ENCODE data around the gene NRG3. TPM values are rescaled to one million over a fixed set of nuclear protein-coding genes. Genes with fewer than 3 reads are reported as not detected.

NRG3 gene
- total RNA-seq, 1 experiment from 2014 or later, result 0.66 TPM

GRCh38 chr10:82429302-82429701, 554.3 kb downstream of the NRG3 start:
- intact Hi-C loops (cut with micrococcal nuclease; ENCODE audit: unreplicated experiment), result no loop called here
- TF ChIP-seq, protein P1, sequence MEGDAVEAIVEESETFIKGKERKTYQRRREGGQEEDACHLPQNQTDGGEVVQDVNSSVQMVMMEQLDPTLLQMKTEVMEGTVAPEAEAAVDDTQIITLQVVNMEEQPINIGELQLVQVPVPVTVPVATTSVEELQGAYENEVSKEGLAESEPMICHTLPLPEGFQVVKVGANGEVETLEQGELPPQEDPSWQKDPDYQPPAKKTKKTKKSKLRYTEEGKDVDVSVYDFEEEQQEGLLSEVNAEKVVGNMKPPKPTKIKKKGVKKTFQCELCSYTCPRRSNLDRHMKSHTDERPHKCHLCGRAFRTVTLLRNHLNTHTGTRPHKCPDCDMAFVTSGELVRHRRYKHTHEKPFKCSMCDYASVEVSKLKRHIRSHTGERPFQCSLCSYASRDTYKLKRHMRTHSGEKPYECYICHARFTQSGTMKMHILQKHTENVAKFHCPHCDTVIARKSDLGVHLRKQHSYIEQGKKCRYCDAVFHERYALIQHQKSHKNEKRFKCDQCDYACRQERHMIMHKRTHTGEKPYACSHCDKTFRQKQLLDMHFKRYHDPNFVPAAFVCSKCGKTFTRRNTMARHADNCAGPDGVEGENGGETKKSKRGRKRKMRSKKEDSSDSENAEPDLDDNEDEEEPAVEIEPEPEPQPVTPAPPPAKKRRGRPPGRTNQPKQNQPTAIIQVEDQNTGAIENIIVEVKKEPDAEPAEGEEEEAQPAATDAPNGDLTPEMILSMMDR (IDR thresholded peaks at IDR 0.05; ENCODE audit: insufficient read depth in 1 of 2, low read depth in 1 of 2, low read length in 1 of 2, severe bottlenecking in 1 of 2, unreplicated experiment in 1 of 2), result no peak
- POLR2A ChIA-PET, result no interaction called here
- H3K4me3 Mint-ChIP-seq (ENCODE audit: unreplicated experiment), result no peak overlapping the region
- no peaks in the 10 kb centered on the region for H3K4me1 Mint-ChIP-seq (ENCODE audit: low read depth, unreplicated experiment)
- no TSS peak for BruUV-seq (replicated peaks)
- Histone ChIP-seq H3K4me3 (ENCODE audit: low read depth, low read length) (no peak overlapping the region), H3K9me3 (peaks cover 18% of the 10 kb centered on the region), H3K36me3 (ENCODE audit: control insufficient read depth, insufficient read depth, low read length) (no peaks in the 10 kb centered on the region), H3K4me1 (no peaks in the 10 kb centered on the region), H3K27me3 (replicated peaks; ENCODE audit: control insufficient read depth, insufficient read depth, low read length) (no peaks in the 10 kb centered on the region)
- no peak overlapping the region for H3K27ac Mint-ChIP-seq (ENCODE audit: unreplicated experiment)
- no peaks in the 10 kb centered on the region for H3K27me3 Mint-ChIP-seq (ENCODE audit: insufficient read depth, unreplicated experiment)
- H3K9me3 Mint-ChIP-seq (ENCODE audit: unreplicated experiment), result peaks cover 50% of the 10 kb centered on the region
- DNase-seq, result no peak
- no peaks in the 10 kb centered on the region for H3K36me3 Mint-ChIP-seq (ENCODE audit: insufficient read depth, unreplicated experiment)
- CTCF ChIA-PET, result no interaction called here

DNA sequence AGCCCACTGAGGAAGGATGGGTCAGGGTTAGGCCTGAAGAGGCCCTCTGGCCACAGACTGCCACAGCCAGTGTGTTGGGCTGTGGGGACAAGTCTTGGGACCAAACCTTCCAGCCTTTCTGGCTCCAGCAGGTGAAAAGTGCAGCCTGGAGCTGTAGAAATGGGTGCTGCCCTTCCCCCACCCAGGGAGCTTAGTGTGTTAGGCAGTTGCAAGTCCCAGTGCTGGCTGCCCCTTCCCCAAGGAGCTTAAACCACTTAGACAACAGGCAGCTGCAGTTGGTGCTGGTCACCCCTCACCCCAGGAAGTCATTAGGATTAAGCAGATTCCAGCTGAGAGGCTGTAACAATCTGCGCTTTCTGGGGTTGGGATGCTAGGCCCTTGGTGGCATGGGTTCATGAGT, 563.3 kb downstream of the NRG3 start:
- POLR2A ChIA-PET, result no interaction called here
- CTCF ChIA-PET, result no interaction called here
- no peaks in the 10 kb centered on the region for H3K9me3 Mint-ChIP-seq (ENCODE audit: unreplicated experiment)

GRCh38 chr10:82440775-82441174, 565.8 kb downstream of the NRG3 start:
- H3K4me1 Mint-ChIP-seq (ENCODE audit: low read depth, unreplicated experiment), result no peaks in the 10 kb centered on the region
- H3K36me3 Mint-ChIP-seq (ENCODE audit: insufficient read depth, unreplicated experiment), result no peaks in the 10 kb centered on the region
- Histone ChIP-seq H3K4me1 (no peaks in the 10 kb centered on the region), H3K4me3 (ENCODE audit: low read depth, low read length) (no peak overlapping the region), H3K9me3 (no peaks in the 10 kb centered on the region; the same call in 1 of the 2 replicates), H3K36me3 (ENCODE audit: control insufficient read depth, insufficient read depth, low read length) (no peaks in the 10 kb centered on the region), H3K27me3 (replicated peaks; ENCODE audit: control insufficient read depth, insufficient read depth, low read length) (no peaks in the 10 kb centered on the region)
- ChIA-PET POLR2A (no interaction called here), CTCF (no interaction called here)
- DNase-seq, result no peak
- H3K9me3 Mint-ChIP-seq (ENCODE audit: unreplicated experiment), result no peaks in the 10 kb centered on the region
- no peaks in the 10 kb centered on the region for H3K27me3 Mint-ChIP-seq (ENCODE audit: insufficient read depth, unreplicated experiment)
- no TSS peak for BruUV-seq (replicated peaks)
- TF ChIP-seq, protein P1 (IDR thresholded peaks at IDR 0.05; ENCODE audit: insufficient read depth in 1 of 2, low read depth in 1 of 2, low read length in 1 of 2, severe bottlenecking in 1 of 2, unreplicated experiment in 1 of 2), result no peak
- no peak overlapping the region for H3K4me3 Mint-ChIP-seq (ENCODE audit: unreplicated experiment)
- intact Hi-C loops (cut with micrococcal nuclease; ENCODE audit: unreplicated experiment), result no loop called here
- no peak overlapping the region for H3K27ac Mint-ChIP-seq (ENCODE audit: unreplicated experiment)

More for the DNA sequence above, 563.3 kb downstream of the NRG3 start:
- H3K27me3 Mint-ChIP-seq (ENCODE audit: insufficient read depth, unreplicated experiment), result no peaks in the 10 kb centered on the region
- no TSS peak for BruUV-seq (replicated peaks)
- no peak overlapping the region for H3K27ac Mint-ChIP-seq (ENCODE audit: unreplicated experiment)
- Histone ChIP-seq H3K9me3 (no peaks in the 10 kb centered on the region; the same call in 1 of the 2 replicates), H3K4me1 (no peaks in the 10 kb centered on the region), H3K4me3 (ENCODE audit: low read depth, low read length) (no peak overlapping the region), H3K36me3 (ENCODE audit: control insufficient read depth, insufficient read depth, low read length) (no peaks in the 10 kb centered on the region), H3K27me3 (replicated peaks; ENCODE audit: control insufficient read depth, insufficient read depth, low read length) (no peaks in the 10 kb centered on the region)
- no peaks in the 10 kb centered on the region for H3K4me1 Mint-ChIP-seq (ENCODE audit: low read depth, unreplicated experiment)
- TF ChIP-seq, protein P1 (IDR thresholded peaks at IDR 0.05; ENCODE audit: insufficient read depth in 1 of 2, low read depth in 1 of 2, low read length in 1 of 2, severe bottlenecking in 1 of 2, unreplicated experiment in 1 of 2), result no peak
- no peak overlapping the region for H3K4me3 Mint-ChIP-seq (ENCODE audit: unreplicated experiment)
- DNase-seq, result no peak
- H3K36me3 Mint-ChIP-seq (ENCODE audit: insufficient read depth, unreplicated experiment), result no peaks in the 10 kb centered on the region
- intact Hi-C loops (cut with micrococcal nuclease; ENCODE audit: unreplicated experiment), result no loop called here

Data from Caco-2 (cell line).